ENCODE results near the gene SRSF10.

SRSF10 gene

GRCh38 chr1:23953020-23953419 is 27.1 kb downstream of the SRSF10 start:
- H3K4me1 Mint-ChIP-seq (ENCODE audit: low read depth) = peaks cover 32% of the 10 kb centered on the region

GRCh38 chr1:23947366-23947765 is 32.8 kb downstream of the SRSF10 start:
- peaks cover 5% of the 10 kb centered on the region for H3K27me3 Mint-ChIP-seq
- H3K4me3 Mint-ChIP-seq = no peak overlapping the region
- no peaks in the 10 kb centered on the region for H3K36me3 Mint-ChIP-seq (ENCODE audit: low read depth)
- H3K4me1 Mint-ChIP-seq (ENCODE audit: low read depth) = peaks cover 2% of the 10 kb centered on the region
- peaks cover 9% of the 10 kb centered on the region for H3K9me3 Mint-ChIP-seq
- H3K27ac Mint-ChIP-seq = no peak overlapping the region

More at GRCh38 chr1:23953020-23953419, 27.1 kb downstream of the SRSF10 start:
- H3K4me3 Mint-ChIP-seq = no peak overlapping the region
- H3K9me3 Mint-ChIP-seq = no peaks in the 10 kb centered on the region
- H3K27me3 Mint-ChIP-seq = no peaks in the 10 kb centered on the region
- no peaks in the 10 kb centered on the region for H3K36me3 Mint-ChIP-seq (ENCODE audit: low read depth)
- no peak overlapping the region for H3K27ac Mint-ChIP-seq

- H3K4me3 Mint-ChIP-seq = no peak overlapping the region
- no peaks in the 10 kb centered on the region for H3K9me3 Mint-ChIP-seq
- no peaks in the 10 kb centered on the region for H3K4me1 Mint-ChIP-seq (ENCODE audit: low read depth)
- no peaks in the 10 kb centered on the region for H3K27me3 Mint-ChIP-seq
- no peaks in the 10 kb centered on the region for H3K36me3 Mint-ChIP-seq (ENCODE audit: low read depth)
- H3K27ac Mint-ChIP-seq = no peak overlapping the region
These were observed 43.5 kb downstream of the SRSF10 start for GRCh38 chr1:23936481-23937176.

- H3K27me3 Mint-ChIP-seq = no peaks in the 10 kb centered on the region
- H3K4me3 Mint-ChIP-seq = no peak overlapping the region
- H3K27ac Mint-ChIP-seq = no peak overlapping the region
These were observed 48.6 kb downstream of the SRSF10 start for GRCh38 chr1:23931491-23931880.

GRCh38 chr1:23930861-23931490 is 49.2 kb downstream of the SRSF10 start:
- Mint-ChIP-seq H3K36me3 (ENCODE audit: low read depth) (no peaks in the 10 kb centered on the region), H3K4me1 (ENCODE audit: low read depth) (peaks cover 3% of the 10 kb centered on the region), H3K27me3 (no peaks in the 10 kb centered on the region), H3K27ac (no peak overlapping the region), H3K4me3 (no peak overlapping the region), H3K9me3 (no peaks in the 10 kb centered on the region)

More at GRCh38 chr1:23931491-23931880, 48.6 kb downstream of the SRSF10 start:
- H3K4me1 Mint-ChIP-seq (ENCODE audit: low read depth) = peaks cover 3% of the 10 kb centered on the region
- no peaks in the 10 kb centered on the region for H3K36me3 Mint-ChIP-seq (ENCODE audit: low read depth)
- no peaks in the 10 kb centered on the region for H3K9me3 Mint-ChIP-seq

- no peaks in the 10 kb centered on the region for H3K36me3 Mint-ChIP-seq (ENCODE audit: low read depth)
- H3K27me3 Mint-ChIP-seq = no peaks in the 10 kb centered on the region
- no peak overlapping the region for H3K4me3 Mint-ChIP-seq
- H3K9me3 Mint-ChIP-seq = no peaks in the 10 kb centered on the region
- H3K4me1 Mint-ChIP-seq (ENCODE audit: low read depth) = peaks cover 3% of the 10 kb centered on the region
- no peak overlapping the region for H3K27ac Mint-ChIP-seq
These were observed 49.9 kb downstream of the SRSF10 start for GRCh38 chr1:23930270-23930669.

- no peak overlapping the region for H3K4me3 Mint-ChIP-seq
- peaks cover 3% of the 10 kb centered on the region for H3K4me1 Mint-ChIP-seq (ENCODE audit: low read depth)
- H3K9me3 Mint-ChIP-seq = no peaks in the 10 kb centered on the region
- no peaks in the 10 kb centered on the region for H3K36me3 Mint-ChIP-seq (ENCODE audit: low read depth)
- H3K27me3 Mint-ChIP-seq = no peaks in the 10 kb centered on the region
- H3K27ac Mint-ChIP-seq = no peak overlapping the region
These were observed 51.3 kb downstream of the SRSF10 start for GRCh38 chr1:23928789-23929188.

GRCh38 chr1:23927097-23927496 is 53.0 kb downstream of the SRSF10 start:
- H3K9me3 Mint-ChIP-seq = no peaks in the 10 kb centered on the region
- peaks cover 3% of the 10 kb centered on the region for H3K4me1 Mint-ChIP-seq (ENCODE audit: low read depth)
- H3K27me3 Mint-ChIP-seq = no peaks in the 10 kb centered on the region
- H3K27ac Mint-ChIP-seq = no peak overlapping the region
- no peaks in the 10 kb centered on the region for H3K36me3 Mint-ChIP-seq (ENCODE audit: low read depth)
- H3K4me3 Mint-ChIP-seq = no peak overlapping the region

GRCh38 chr1:23925279-23925678 is 54.8 kb downstream of the SRSF10 start:
- Mint-ChIP-seq H3K4me1 (ENCODE audit: low read depth) (peaks cover 5% of the 10 kb centered on the region), H3K27ac (no peak overlapping the region), H3K9me3 (no peaks in the 10 kb centered on the region), H3K27me3 (no peaks in the 10 kb centered on the region), H3K4me3 (no peak overlapping the region), H3K36me3 (ENCODE audit: low read depth) (no peaks in the 10 kb centered on the region)

- H3K9me3 Mint-ChIP-seq = no peaks in the 10 kb centered on the region
- H3K36me3 Mint-ChIP-seq (ENCODE audit: low read depth) = no peaks in the 10 kb centered on the region
- H3K27ac Mint-ChIP-seq = no peak overlapping the region
- peaks cover 10% of the 10 kb centered on the region for H3K4me1 Mint-ChIP-seq (ENCODE audit: low read depth)
- no peak overlapping the region for H3K4me3 Mint-ChIP-seq
- H3K27me3 Mint-ChIP-seq = no peaks in the 10 kb centered on the region
These were observed 55.5 kb downstream of the SRSF10 start for GRCh38 chr1:23924601-23925000.

- no peaks in the 10 kb centered on the region for H3K27me3 Mint-ChIP-seq
- H3K9me3 Mint-ChIP-seq = no peaks in the 10 kb centered on the region
- no peaks in the 10 kb centered on the region for H3K36me3 Mint-ChIP-seq (ENCODE audit: low read depth)
- H3K4me1 Mint-ChIP-seq (ENCODE audit: low read depth) = peaks cover 10% of the 10 kb centered on the region
- no peak overlapping the region for H3K27ac Mint-ChIP-seq
- H3K4me3 Mint-ChIP-seq = no peak overlapping the region
These were observed 56.3 kb downstream of the SRSF10 start for GRCh38 chr1:23923592-23924499.

- Mint-ChIP-seq H3K27me3 (no peaks in the 10 kb centered on the region), H3K4me1 (ENCODE audit: low read depth) (peaks cover 10% of the 10 kb centered on the region), H3K4me3 (no peak overlapping the region), H3K9me3 (no peaks in the 10 kb centered on the region), H3K36me3 (ENCODE audit: low read depth) (no peaks in the 10 kb centered on the region), H3K27ac (no peak overlapping the region)
These were observed 57.7 kb downstream of the SRSF10 start for GRCh38 chr1:23922321-23922943.

- Mint-ChIP-seq H3K36me3 (ENCODE audit: low read depth) (no peaks in the 10 kb centered on the region), H3K9me3 (no peaks in the 10 kb centered on the region), H3K4me3 (no peak overlapping the region), H3K4me1 (ENCODE audit: low read depth) (peaks cover 42% of the 10 kb centered on the region), H3K27me3 (no peaks in the 10 kb centered on the region), H3K27ac (peak overlapping the region; percentile 15)
These were observed 63.7 kb downstream of the SRSF10 start for GRCh38 chr1:23916209-23917131.

GRCh38 chr1:23915466-23915865 is 64.7 kb downstream of the SRSF10 start:
- Mint-ChIP-seq H3K9me3 (no peaks in the 10 kb centered on the region), H3K4me1 (ENCODE audit: low read depth) (peaks cover 49% of the 10 kb centered on the region), H3K27me3 (no peaks in the 10 kb centered on the region), H3K27ac (no peak overlapping the region), H3K4me3 (no peak overlapping the region), H3K36me3 (ENCODE audit: low read depth) (no peaks in the 10 kb centered on the region)
